8988T (cell line): Measurements from ENCODE around the gene FRMD1.

ENCODE experiments used
- DNase-seq: peaks from one replicate; pipeline ENCODE4 v3.0.0; 2011

Gene FRMD1

GRCh38 chr6:168110437-168110836, 31.4 kb upstream of the FRMD1 start:
- DNase-seq = no peak

GRCh38 chr6:168109171-168109570, 30.2 kb upstream of the FRMD1 start:
- no peak for DNase-seq

GRCh38 chr6:168107191-168107983, 28.4 kb upstream of the FRMD1 start:
- no peak for DNase-seq

- no peak for DNase-seq
Observed at GRCh38 chr6:168106633-168107005, 27.6 kb upstream of the FRMD1 start.

- DNase-seq = no peak
Observed at GRCh38 chr6:168105813-168106632, 27.0 kb upstream of the FRMD1 start.

GRCh38 chr6:168104636-168105035, 25.6 kb upstream of the FRMD1 start:
- DNase-seq = no peak

- DNase-seq = no peak
Observed at GRCh38 chr6:168103050-168103830, 24.2 kb upstream of the FRMD1 start.

- no peak for DNase-seq
Observed at GRCh38 chr6:168102315-168102985, 23.4 kb upstream of the FRMD1 start.

- no peak for DNase-seq
Observed at GRCh38 chr6:168101590-168102314, 22.7 kb upstream of the FRMD1 start.

GRCh38 chr6:168100803-168101589, 22.0 kb upstream of the FRMD1 start:
- no peak for DNase-seq

GRCh38 chr6:168100011-168100802, 21.2 kb upstream of the FRMD1 start:
- no peak for DNase-seq

GRCh38 chr6:168099201-168100010, 20.4 kb upstream of the FRMD1 start:
- DNase-seq = no peak

GRCh38 chr6:168098431-168098861, 19.4 kb upstream of the FRMD1 start:
- no peak for DNase-seq

- no peak for DNase-seq
Observed at GRCh38 chr6:168097621-168098430, 18.8 kb upstream of the FRMD1 start.

GRCh38 chr6:168097221-168097620, 18.2 kb upstream of the FRMD1 start:
- DNase-seq = no peak

- no peak for DNase-seq
Observed at GRCh38 chr6:168096271-168096764, 17.3 kb upstream of the FRMD1 start.

- DNase-seq = no peak
Observed at GRCh38 chr6:168095716-168096250, 16.8 kb upstream of the FRMD1 start.

GRCh38 chr6:168095171-168095691, 16.2 kb upstream of the FRMD1 start:
- DNase-seq = no peak
